Stimulated activated effector memory CD8-positive, alpha-beta T cell treated with anti-CD3 and anti-CD28 coated beads, Interleukin-12 subunit alpha, Interleukin-12 subunit beta, amount 100 ng/mL, for 72 hours (primary cell): Measurements from ENCODE around the gene F2RL2.
A peak's percentile ranks its signal among the peaks of the same experiment; 100 is the strongest.

Source experiments
- ATAC-seq: fragments of 150-1000 bp; cut with Tn5 transposase; 2 replicates; pipeline ENCODE4 v1.10.0; 2021
- DNase-seq, 2 donors: peaks; one replicate each; pipeline ENCODE4 v3.0.0; 2021 to 2022; ENCODE audit warnings: low spot score in 2 of 2
- H3K27ac Mint-ChIP-seq: one replicate; pipeline ENCODE4 v1.8.0; 2022; ENCODE audit warnings: mild to moderate bottlenecking, mixed read lengths
- H3K36me3 Mint-ChIP-seq: one replicate; pipeline ENCODE4 v1.8.0; 2022; ENCODE audit warnings: mild to moderate bottlenecking, mixed read lengths
- H3K4me1 Mint-ChIP-seq: one replicate; pipeline ENCODE4 v1.8.0; 2022; ENCODE audit warnings: mixed read lengths
- H3K4me3 Mint-ChIP-seq: one replicate; pipeline ENCODE4 v1.8.0; 2022; ENCODE audit warnings: mild to moderate bottlenecking, mixed read lengths
- H3K9me3 Mint-ChIP-seq: one replicate; pipeline ENCODE4 v1.8.0; 2022; ENCODE audit warnings: mixed read lengths

The F2RL2 gene

GRCh38 chr5:76641514-76642120 is 18.4 kb upstream of the F2RL2 start:
- Mint-ChIP-seq H3K9me3 (no peaks in the 10 kb centered on the region), H3K27ac (no peak overlapping the region), H3K36me3 (peaks cover 86% of the 10 kb centered on the region), H3K4me3 (no peak overlapping the region), H3K4me1 (peaks cover 10% of the 10 kb centered on the region)
- peak; percentile 69 for ATAC-seq
- peak; percentile 53 to 84 for DNase-seq

- peaks cover 10% of the 10 kb centered on the region for H3K4me1 Mint-ChIP-seq
- H3K36me3 Mint-ChIP-seq, result peaks cover 74% of the 10 kb centered on the region
- no peaks in the 10 kb centered on the region for H3K9me3 Mint-ChIP-seq
- H3K4me3 Mint-ChIP-seq, result no peak overlapping the region
- no peak for ATAC-seq
- H3K27ac Mint-ChIP-seq, result peak overlapping the region; percentile 82
- DNase-seq, result no peak
Observed at GRCh38 chr5:76638479-76638878, 15.3 kb upstream of the F2RL2 start.

GRCh38 chr5:76637490-76637889 is 14.3 kb upstream of the F2RL2 start:
- ATAC-seq, result no peak
- Mint-ChIP-seq H3K4me3 (no peak overlapping the region), H3K9me3 (no peaks in the 10 kb centered on the region), H3K27ac (peak overlapping the region; percentile 82), H3K36me3 (peaks cover 72% of the 10 kb centered on the region), H3K4me1 (peaks cover 10% of the 10 kb centered on the region)
- DNase-seq, result no peak

GRCh38 chr5:76634661-76635060 is 11.5 kb upstream of the F2RL2 start:
- ATAC-seq (no peak), DNase-seq (no peak)
- Mint-ChIP-seq H3K4me3 (no peak overlapping the region), H3K9me3 (no peaks in the 10 kb centered on the region), H3K4me1 (peaks cover 10% of the 10 kb centered on the region), H3K27ac (peak overlapping the region; percentile 33), H3K36me3 (peaks cover 66% of the 10 kb centered on the region)

- DNase-seq (no peak), ATAC-seq (peak; percentile 68)
- no peak overlapping the region for H3K4me3 Mint-ChIP-seq
- no peaks in the 10 kb centered on the region for H3K9me3 Mint-ChIP-seq
- H3K36me3 Mint-ChIP-seq, result peaks cover 55% of the 10 kb centered on the region
- H3K4me1 Mint-ChIP-seq, result peaks cover 37% of the 10 kb centered on the region
- peak overlapping the region; percentile 71 for H3K27ac Mint-ChIP-seq
Observed at GRCh38 chr5:76626738-76627137, 3.5 kb upstream of the F2RL2 start.

- ATAC-seq, result peak; percentile 51
- peak overlapping the region; percentile 26 for H3K4me3 Mint-ChIP-seq
Observed at GRCh38 chr5:76625087-76625815, 2.0 kb upstream of the F2RL2 start.

GRCh38 chr5:76622076-76622475 is 1.1 kb downstream of the F2RL2 start:
- no peak for ATAC-seq
- H3K27ac Mint-ChIP-seq, result peak overlapping the region; percentile 53
- H3K4me1 Mint-ChIP-seq, result peaks cover 36% of the 10 kb centered on the region
- H3K4me3 Mint-ChIP-seq, result no peak overlapping the region
- H3K9me3 Mint-ChIP-seq, result no peaks in the 10 kb centered on the region
- no peak for DNase-seq
- peaks cover 17% of the 10 kb centered on the region for H3K36me3 Mint-ChIP-seq

More at GRCh38 chr5:76625087-76625815, 2.0 kb upstream of the F2RL2 start:
- no peaks in the 10 kb centered on the region for H3K9me3 Mint-ChIP-seq
- peak overlapping the region; percentile 71 for H3K27ac Mint-ChIP-seq
- H3K4me1 Mint-ChIP-seq, result peaks cover 40% of the 10 kb centered on the region
- H3K36me3 Mint-ChIP-seq, result peaks cover 43% of the 10 kb centered on the region
- no peak for DNase-seq

GRCh38 chr5:76620166-76620565 is 3.0 kb downstream of the F2RL2 start:
- Mint-ChIP-seq H3K4me3 (no peak overlapping the region), H3K36me3 (peaks cover 18% of the 10 kb centered on the region), H3K27ac (no peak overlapping the region), H3K4me1 (peaks cover 17% of the 10 kb centered on the region), H3K9me3 (no peaks in the 10 kb centered on the region)
- ATAC-seq (no peak), DNase-seq (no peak)

- Mint-ChIP-seq H3K4me3 (no peak overlapping the region), H3K4me1 (peaks cover 15% of the 10 kb centered on the region), H3K36me3 (peaks cover 37% of the 10 kb centered on the region), H3K9me3 (no peaks in the 10 kb centered on the region), H3K27ac (no peak overlapping the region)
- no peak for ATAC-seq
- no peak for DNase-seq
Observed at GRCh38 chr5:76617675-76618074, 5.5 kb downstream of the F2RL2 start.

GRCh38 chr5:76617229-76617628 is 6.0 kb downstream of the F2RL2 start:
- DNase-seq, result no peak
- Mint-ChIP-seq H3K4me3 (no peak overlapping the region), H3K27ac (no peak overlapping the region), H3K36me3 (peaks cover 38% of the 10 kb centered on the region), H3K9me3 (no peaks in the 10 kb centered on the region), H3K4me1 (peaks cover 12% of the 10 kb centered on the region)
- no peak for ATAC-seq

GRCh38 chr5:76616206-76616605 is 7.0 kb downstream of the F2RL2 start:
- Mint-ChIP-seq H3K9me3 (no peaks in the 10 kb centered on the region), H3K27ac (no peak overlapping the region)

GRCh38 chr5:76615759-76616158 is 7.4 kb downstream of the F2RL2 start:
- ATAC-seq (no peak), DNase-seq (no peak)
- peaks cover 46% of the 10 kb centered on the region for H3K36me3 Mint-ChIP-seq
- no peaks in the 10 kb centered on the region for H3K9me3 Mint-ChIP-seq
- H3K4me1 Mint-ChIP-seq, result peaks cover 7% of the 10 kb centered on the region
- H3K27ac Mint-ChIP-seq, result no peak overlapping the region
- no peak overlapping the region for H3K4me3 Mint-ChIP-seq

More at GRCh38 chr5:76616206-76616605, 7.0 kb downstream of the F2RL2 start:
- Mint-ChIP-seq H3K36me3 (peaks cover 42% of the 10 kb centered on the region), H3K4me1 (peaks cover 7% of the 10 kb centered on the region), H3K4me3 (no peak overlapping the region)
- ATAC-seq, result no peak
- DNase-seq, result no peak

- Mint-ChIP-seq H3K36me3 (peaks cover 70% of the 10 kb centered on the region), H3K4me1 (peaks cover 8% of the 10 kb centered on the region)
- no peak for ATAC-seq
Observed at GRCh38 chr5:76612942-76613341, 10.3 kb downstream of the F2RL2 start.

GRCh38 chr5:76610196-76610595 is 13.0 kb downstream of the F2RL2 start:
- H3K4me1 Mint-ChIP-seq, result peaks cover 21% of the 10 kb centered on the region
- peaks cover 87% of the 10 kb centered on the region for H3K36me3 Mint-ChIP-seq
- peak; percentile 70 for ATAC-seq
- H3K27ac Mint-ChIP-seq, result peak overlapping the region; percentile 20
- no peak overlapping the region for H3K4me3 Mint-ChIP-seq
- no peak for DNase-seq
- no peaks in the 10 kb centered on the region for H3K9me3 Mint-ChIP-seq

More at GRCh38 chr5:76612942-76613341, 10.3 kb downstream of the F2RL2 start:
- Mint-ChIP-seq H3K9me3 (no peaks in the 10 kb centered on the region), H3K4me3 (no peak overlapping the region), H3K27ac (no peak overlapping the region)
- no peak for DNase-seq

- H3K27ac Mint-ChIP-seq, result peak overlapping the region; percentile 89
- peaks cover 30% of the 10 kb centered on the region for H3K4me1 Mint-ChIP-seq
- ATAC-seq, result peak; percentile 86
- no peak for DNase-seq
- peak overlapping the region; percentile 37 for H3K4me3 Mint-ChIP-seq
- H3K9me3 Mint-ChIP-seq, result no peaks in the 10 kb centered on the region
- H3K36me3 Mint-ChIP-seq, result peaks cover 91% of the 10 kb centered on the region
Observed at GRCh38 chr5:76608833-76609232, 14.4 kb downstream of the F2RL2 start.

- Mint-ChIP-seq H3K9me3 (no peaks in the 10 kb centered on the region), H3K4me1 (peaks cover 42% of the 10 kb centered on the region), H3K27ac (peak overlapping the region; percentile 89), H3K36me3 (peaks cover 94% of the 10 kb centered on the region), H3K4me3 (peak overlapping the region; percentile 55)
- DNase-seq (no peak), ATAC-seq (peak; percentile 57)
Observed at GRCh38 chr5:76607353-76607871, 15.8 kb downstream of the F2RL2 start.
